GM19438 (cell line): Measurements from ENCODE around the gene ZNF512.
A peak's percentile ranks its signal among the peaks of the same experiment; 100 is the strongest.
"Not testable (repeated sequence)": the region's sequence is repeated elsewhere in the genome, so short reads cannot be mapped to it uniquely, and the experiment has no call there.

Experiments
- ATAC-seq: cut with Tn5 transposase; IDR thresholded peaks from one replicate; pipeline ENCODE4 v1.9.1; 2021; ENCODE audit warnings: low read depth; ENCODE audit not compliant: unreplicated experiment

ZNF512 gene

DNA sequence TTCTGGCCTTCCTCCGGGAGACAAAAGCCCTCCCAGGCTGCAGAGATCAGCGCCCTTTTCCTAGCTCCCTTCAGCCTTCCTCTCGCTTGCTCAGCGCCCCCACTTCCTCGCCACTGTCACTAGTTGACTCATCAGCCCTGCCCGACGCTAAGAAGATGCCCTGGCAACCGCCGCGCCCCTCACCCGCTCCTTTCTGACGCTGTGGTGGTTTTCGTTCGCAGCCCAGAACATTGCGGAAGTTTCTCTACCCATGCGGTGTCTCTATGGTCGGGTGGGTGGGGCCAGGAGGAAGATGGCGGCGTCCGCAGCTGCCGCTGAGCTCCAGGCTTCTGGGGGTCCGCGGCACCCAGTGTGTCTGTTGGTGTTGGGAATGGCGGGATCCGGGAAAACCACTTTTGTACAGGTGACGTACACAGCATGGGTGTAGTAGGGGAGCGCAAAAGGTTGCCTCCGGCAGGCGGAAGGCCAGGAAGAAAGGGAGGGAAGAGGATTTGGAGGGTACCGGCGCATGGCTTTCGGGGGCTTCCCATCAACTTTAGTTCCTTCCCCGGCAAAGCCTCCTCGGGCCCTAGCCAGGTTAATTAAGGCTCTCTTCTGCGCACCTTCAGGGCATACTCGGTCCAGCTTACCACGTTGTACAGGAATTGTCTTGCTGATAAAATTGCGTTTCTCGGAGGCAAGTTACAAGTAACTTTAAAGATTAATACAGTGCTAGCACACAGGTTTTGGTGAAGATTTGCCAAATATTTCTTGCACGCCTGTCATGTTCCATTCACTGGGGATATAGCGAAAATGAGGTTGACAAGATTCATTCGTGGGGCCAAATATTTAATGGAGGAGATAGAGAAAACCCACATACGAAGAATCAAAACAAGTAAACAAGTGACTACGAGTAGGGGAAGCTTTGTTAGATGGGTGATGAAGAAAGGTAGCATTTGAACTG is 46.2 kb downstream of the ZNF512 start, which contains the start of the genes CCDC121 and GPN1:
Gene CCDC121, minus strand, starts transcription at position 246 of the 943 bp plus-strand sequence. CDS start 1,213 bp downstream, outside the sequence.
Gene GPN1, plus strand, starts transcription at position 284 of the 943 bp plus-strand sequence. Its CDS starts 9 bp downstream, at position 293.
- peak; percentile 99 for ATAC-seq

GRCh38 chr2:27630257-27630656 is 47.4 kb downstream of the ZNF512 start:
- not testable (repeated sequence) for ATAC-seq

GRCh38 chr2:27634291-27634690 is 51.4 kb downstream of the ZNF512 start:
- ATAC-seq, result no peak

GRCh38 chr2:27636766-27637165 is 53.9 kb downstream of the ZNF512 start:
- ATAC-seq, result no peak

GRCh38 chr2:27638037-27638637 is 55.3 kb downstream of the ZNF512 start:
- ATAC-seq, result no peak

DNA sequence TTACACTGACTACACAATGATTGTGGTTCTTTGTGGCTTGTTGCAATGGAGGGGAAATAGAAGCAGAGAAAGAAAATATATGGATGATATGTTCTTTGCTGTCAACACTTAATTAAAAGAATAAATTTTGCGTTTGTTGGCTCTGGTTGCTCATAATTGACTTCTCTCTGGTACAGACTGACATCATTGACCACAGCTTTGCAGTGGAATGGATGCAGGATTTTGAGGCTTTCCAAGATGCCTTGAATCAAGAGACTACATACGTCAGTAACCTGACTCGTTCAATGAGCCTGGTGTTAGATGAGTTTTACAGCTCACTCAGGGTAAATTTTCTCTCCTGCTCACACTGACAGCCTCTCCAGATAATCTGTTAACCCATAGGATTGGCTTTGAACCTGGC is 55.9 kb downstream of the ZNF512 start:
- ATAC-seq, result no peak

DNA sequence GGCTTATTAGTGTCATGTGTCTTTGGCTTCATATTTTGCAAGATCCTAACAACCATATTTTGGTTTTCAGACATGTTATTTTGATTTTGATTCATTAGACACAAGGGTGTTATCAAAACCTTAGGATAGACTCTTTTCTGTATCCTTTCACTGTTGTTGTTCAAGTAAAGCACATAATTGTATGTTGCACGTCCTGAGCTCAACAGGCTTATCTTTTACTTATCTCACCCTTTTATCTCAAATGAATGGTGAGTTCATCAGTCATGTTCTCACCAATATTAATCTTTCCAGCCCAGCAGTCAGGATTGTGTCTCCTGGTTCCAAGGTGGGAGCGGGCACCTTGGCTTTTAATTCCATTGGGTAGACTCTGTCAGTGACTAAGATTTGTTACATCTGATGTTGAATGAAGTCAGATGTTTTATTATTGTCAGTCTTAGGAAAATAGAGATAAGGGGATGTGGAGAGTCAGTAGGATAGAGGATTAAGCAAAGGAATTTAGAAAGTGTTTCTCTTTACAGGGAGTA is 57.9 kb downstream of the ZNF512 start:
- ATAC-seq, result no peak

DNA sequence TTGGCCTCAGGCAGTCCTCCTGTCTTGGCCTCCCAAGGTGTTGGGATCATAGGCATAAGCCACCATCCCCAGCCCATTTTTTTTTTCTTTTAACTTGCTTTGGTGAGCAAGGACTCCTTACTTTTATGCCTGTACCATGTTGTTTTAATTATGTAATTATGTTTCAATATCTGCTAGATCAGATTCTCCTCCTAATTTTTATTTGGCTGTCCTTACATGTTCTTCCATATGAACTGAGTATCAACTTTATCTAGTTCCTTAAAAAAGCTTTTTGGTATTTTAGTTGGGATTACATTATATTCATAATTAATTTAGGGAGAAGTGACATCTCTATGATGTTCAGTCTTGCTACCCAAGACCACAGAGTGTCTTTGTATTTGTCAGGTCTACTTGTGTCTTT is 62.4 kb downstream of the ZNF512 start:
- no peak for ATAC-seq

DNA sequence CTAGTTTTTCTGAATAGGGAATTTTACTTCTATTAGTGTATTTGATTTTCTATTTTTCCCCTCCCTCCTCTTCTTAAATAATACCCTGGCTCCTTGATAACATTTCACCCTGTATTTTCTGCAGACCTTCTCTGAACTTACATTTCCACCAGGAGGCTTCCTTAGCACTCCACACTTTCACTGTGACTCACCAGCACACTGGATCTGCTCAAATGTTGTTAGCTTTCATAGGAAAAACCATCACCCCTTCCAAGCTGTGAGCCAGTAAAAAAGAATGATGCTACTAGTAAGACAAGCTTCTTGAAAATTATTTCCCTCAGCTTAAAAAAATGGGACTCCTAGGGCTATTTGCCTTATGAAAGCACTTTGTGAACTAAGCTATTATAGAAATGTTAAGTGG is 64.4 kb downstream of the ZNF512 start:
- no peak for ATAC-seq

GRCh38 chr2:27647737-27648136 is 64.9 kb downstream of the ZNF512 start:
- ATAC-seq, result no peak

DNA sequence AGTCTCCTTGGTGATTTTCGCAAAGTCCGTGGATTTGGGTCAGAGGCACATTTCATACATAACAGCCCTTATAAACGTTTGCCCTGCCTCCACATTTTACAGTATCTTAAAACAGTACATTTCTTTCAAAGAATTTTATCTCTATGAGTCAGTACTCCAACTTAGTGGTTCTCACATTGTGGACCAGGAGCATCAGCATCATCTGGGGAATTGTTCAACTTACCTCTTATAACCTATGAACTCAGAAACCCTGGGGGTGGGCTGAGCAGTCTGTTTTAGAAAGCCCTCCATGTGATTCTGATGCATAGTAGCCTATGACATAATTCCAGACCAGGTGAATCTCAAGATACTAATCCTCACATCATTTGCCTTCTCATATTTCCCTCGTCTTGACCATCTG is 68.2 kb downstream of the ZNF512 start:
- no peak for ATAC-seq

DNA sequence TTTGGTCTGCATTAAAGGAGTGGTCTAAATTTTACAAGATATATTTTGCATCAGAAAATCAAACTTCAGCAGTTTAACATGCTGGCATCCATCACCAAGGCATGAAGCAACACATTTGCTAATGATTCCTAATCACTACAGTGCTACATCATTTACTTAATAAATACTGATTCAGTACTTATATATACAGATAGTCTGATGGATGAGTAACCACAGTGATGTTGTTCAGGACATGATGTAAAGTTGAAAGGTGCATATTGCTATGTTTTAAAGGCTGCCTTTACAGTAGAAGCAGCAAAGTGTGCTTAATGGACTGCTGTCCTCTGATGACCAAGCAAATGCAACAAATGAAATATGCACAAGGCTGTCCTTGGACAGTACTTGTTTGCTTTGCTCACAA is 69.5 kb downstream of the ZNF512 start:
- no peak for ATAC-seq

GRCh38 chr2:27652790-27653189 is 69.9 kb downstream of the ZNF512 start:
- no peak for ATAC-seq

GRCh38 chr2:27653397-27653796 is 70.6 kb downstream of the ZNF512 start:
- no peak for ATAC-seq

DNA sequence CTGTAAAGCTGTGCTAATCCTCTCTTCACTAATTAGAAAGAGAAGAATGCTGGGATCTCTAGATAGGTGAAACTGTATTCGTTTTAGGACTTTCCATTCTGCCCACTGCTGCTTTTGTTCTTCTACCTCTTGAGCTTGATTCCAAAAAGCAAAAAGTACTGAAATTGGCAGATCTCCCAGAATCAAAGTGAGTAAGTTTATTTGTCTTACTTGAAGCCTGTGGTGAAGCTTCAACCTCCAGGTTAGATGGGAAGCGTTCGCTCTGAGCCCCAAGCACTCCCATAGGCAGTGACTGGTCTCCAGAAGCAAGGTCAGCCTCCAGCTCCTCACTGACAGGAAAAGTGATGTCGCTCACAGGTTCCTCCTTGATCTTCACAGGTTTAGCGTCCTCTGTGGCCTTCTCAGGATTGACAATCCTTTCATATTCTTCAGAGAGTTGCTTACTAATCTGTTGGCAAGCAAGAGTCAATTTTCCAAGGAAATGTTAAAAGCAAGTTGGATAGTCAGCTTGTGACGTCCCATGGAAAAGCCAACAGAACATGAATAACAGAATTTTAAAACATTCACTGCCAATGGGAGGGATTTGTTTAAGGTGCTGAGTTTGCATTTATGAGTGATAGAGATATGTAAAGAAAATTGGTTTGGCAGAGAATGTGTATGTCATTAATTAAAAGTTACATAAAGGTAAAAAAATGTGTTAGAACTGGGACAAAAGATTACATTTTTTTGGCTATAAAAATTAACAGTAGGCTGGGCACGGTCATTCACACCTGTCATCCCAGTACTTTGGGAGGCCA is 72.5 kb downstream of the ZNF512 start:
- ATAC-seq, result no peak

DNA sequence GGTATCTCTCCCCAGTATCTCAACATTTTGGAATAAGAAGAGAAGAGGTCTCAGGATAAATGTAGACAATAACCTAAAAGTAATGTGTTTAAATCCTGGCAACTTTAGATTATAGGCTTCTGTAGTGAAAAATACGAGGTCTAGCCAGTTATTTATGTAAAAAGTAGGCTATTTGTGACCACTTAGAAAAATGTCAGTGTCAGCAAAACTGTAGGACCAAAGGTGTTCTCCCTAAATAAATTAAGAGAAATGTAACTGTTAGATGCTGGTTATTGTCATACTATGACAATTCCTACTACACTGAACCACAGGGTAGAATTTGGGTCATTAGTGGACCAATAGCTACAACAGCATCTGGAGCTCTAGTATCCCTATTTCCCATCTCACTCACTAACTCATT is 78.5 kb downstream of the ZNF512 start:
- ATAC-seq, result no peak

- peak; percentile 72 for ATAC-seq
Observed at GRCh38 chr2:27663285-27664153, 80.7 kb downstream of the ZNF512 start, which contains the start of the genes SLC4A1AP and SUPT7L. Gene SLC4A1AP (plus strand): TSS chr2:27663889. CDS start chr2:27663915, 26 bp downstream. Gene SUPT7L (minus strand): TSS chr2:27663614. CDS start chr2:27662192, 1,422 bp downstream.

DNA sequence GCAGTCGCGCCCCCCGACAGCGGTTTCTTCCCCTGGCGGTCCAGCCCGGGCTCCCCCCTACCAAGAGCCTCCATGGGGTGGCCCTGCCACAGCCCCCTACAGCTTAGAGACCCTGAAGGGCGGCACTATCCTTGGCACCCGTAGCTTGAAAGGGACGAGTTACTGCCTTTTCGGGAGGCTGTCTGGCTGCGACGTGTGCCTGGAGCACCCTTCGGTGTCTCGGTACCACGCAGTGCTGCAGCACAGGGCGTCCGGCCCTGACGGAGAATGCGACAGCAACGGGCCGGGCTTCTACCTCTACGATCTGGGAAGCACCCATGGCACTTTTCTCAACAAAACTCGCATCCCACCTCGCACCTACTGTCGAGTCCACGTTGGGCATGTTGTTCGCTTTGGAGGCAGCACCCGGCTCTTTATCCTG is 81.3 kb downstream of the ZNF512 start:
- no peak for ATAC-seq

DNA sequence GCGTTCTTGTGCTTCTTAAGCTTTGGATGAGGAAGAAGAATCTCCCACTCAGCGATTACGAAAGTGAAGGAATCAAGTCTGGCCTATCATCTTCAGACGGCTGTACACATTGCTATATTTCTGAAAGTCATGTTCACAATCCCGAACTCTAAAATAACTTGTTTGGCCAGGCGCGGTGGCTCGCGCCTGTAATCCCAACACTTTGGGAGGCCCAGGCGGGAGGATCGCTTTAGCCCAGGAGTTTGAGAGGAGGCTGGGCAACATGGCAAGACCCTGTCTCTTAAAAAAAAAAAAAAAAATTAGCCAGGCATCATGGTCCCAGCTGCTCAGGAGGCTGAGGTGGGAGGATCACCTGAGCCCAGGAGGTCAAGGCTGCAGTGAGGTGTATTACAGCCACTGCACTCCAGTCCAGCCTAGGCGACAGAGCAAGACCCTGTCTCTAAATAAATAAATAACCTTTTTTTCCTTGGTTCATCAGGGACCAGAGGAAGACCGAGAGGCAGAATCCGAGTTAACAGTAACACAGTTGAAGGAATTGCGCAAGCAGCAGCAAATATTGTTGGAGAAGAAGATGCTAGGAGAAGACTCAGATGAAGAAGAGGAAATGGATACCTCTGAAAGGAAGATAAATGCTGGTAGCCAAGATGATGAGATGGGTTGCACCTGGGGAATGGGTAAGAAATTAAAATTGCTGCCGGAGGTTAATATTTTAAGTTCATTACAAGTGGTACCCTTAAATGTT is 82.0 kb downstream of the ZNF512 start:
- no peak for ATAC-seq
